AG04450 (cell line): ENCODE results near the gene MCRIP2. TPM values are rescaled to one million over a fixed set of nuclear protein-coding genes. Genes with fewer than 3 reads are reported as not detected.

ENCODE experiments used
- CTCF ChIA-PET: fragments of 300-600, 350-600 bp; formaldehyde crosslinking; extraction: SDS; loops from one replicate; lab custom pipeline; 2022; ENCODE audit warnings: antibody characterized with exemption, inconsistent platforms; lab: Charles Lee
- POLR2A ChIA-PET: fragments of 350-600 bp; formaldehyde crosslinking; extraction: SDS; loops from one replicate; lab custom pipeline; 2021; ENCODE audit warnings: antibody characterized with exemption, inconsistent platforms; lab: Yijun Ruan, JAX
- DNase-seq: peaks from one replicate; pipeline ENCODE4 v3.0.0-alpha.2; 2011; ENCODE audit warnings: low read depth, low spot score
- H3K27ac ChIP-seq: one replicate; pipeline ENCODE4 v1.5.1; 2012; ENCODE audit warnings: low read depth, low read length, control low read depth
- H3K27me3 ChIP-seq: one replicate; pipeline ENCODE4 v1.6.0; 2012; ENCODE audit warnings: low read length; ENCODE audit not compliant: control insufficient read depth, insufficient read depth
- H3K4me3 ChIP-seq: 2 replicates; pipeline ENCODE4 v1.5.1; 2011; ENCODE audit warnings: mild to moderate bottlenecking, low read depth, low read length, control low read depth
- H3K9me3 ChIP-seq: 2 replicates; pipeline ENCODE4 v1.5.1; 2012; ENCODE audit warnings: low read length; ENCODE audit not compliant: control insufficient read depth, insufficient read depth
- CTCF ChIP-seq: IDR thresholded peaks from 2 replicates; pipeline ENCODE4 v1.5.1; 2011; ENCODE audit warnings: low read depth, low read length, control low read depth, inconsistent platforms
- polyA plus RNA-seq: library from polyadenylated mRNA; depleted of rRNA; stranded (reverse); fragments of >200 nt; gene quantifications from 2 replicates; pipeline ENCODE4 v1.2.3, GENCODE V29; 2011

Gene MCRIP2
- polyA plus RNA-seq, 1 experiment, result 6.7 TPM

DNA sequence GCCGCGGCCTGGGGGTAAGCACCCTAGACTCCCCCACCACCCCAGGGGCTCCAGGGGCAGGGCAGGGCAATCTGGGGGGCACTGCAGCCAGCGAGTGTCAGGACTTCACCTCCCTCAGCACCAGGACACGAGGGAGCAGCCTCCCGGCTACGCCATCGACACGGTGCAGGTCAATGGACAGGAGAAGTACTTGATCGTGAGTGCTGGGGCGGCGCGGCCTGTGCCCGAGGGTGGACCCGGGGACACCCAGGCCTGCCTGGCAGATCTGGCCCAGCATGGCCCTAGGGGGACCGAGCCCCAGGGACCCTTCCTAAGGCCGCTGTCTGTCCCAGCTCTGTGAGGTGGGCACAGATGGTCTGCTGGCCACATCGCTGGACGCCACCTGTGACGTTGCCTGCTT is 30.7 kb downstream of the MCRIP2 start:
- DNase-seq, result no peak
- CTCF ChIA-PET, result no interaction called here
- H3K9me3 ChIP-seq, result no peaks in the 10 kb centered on the region; the same call in 1 of the 2 replicates
- no peaks in the 10 kb centered on the region for H3K27me3 ChIP-seq
- no peak overlapping the region for H3K4me3 ChIP-seq
- no peak overlapping the region for H3K27ac ChIP-seq
- POLR2A ChIA-PET, result no interaction called here
- TF ChIP-seq CTCF, result no peak

DNA sequence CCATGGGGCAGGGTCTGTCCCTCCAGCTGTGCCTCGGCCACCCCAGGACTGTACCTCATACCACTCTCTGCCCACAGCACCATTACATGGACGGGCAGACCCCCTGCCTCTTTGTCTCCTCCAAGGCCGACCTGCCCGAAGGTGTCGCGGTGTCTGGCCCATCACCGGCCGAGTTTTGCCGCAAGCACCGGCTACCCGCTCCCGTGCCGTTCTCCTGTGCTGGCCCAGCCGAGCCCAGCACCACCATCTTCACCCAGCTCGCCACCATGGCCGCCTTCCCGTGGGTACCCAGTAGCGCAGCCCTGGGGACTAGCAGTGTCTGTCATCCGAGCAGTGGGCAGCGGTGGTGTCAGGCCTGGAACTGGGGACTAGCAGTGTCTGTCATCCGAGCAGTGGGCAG is 31.2 kb downstream of the MCRIP2 start:
- Histone ChIP-seq H3K27me3 (no peaks in the 10 kb centered on the region), H3K4me3 (no peak overlapping the region), H3K9me3 (no peaks in the 10 kb centered on the region; the same call in 1 of the 2 replicates), H3K27ac (no peak overlapping the region)
- no peak for DNase-seq
- POLR2A ChIA-PET, result no interaction called here
- TF ChIP-seq CTCF, result no peak
- CTCF ChIA-PET, result no interaction called here

DNA sequence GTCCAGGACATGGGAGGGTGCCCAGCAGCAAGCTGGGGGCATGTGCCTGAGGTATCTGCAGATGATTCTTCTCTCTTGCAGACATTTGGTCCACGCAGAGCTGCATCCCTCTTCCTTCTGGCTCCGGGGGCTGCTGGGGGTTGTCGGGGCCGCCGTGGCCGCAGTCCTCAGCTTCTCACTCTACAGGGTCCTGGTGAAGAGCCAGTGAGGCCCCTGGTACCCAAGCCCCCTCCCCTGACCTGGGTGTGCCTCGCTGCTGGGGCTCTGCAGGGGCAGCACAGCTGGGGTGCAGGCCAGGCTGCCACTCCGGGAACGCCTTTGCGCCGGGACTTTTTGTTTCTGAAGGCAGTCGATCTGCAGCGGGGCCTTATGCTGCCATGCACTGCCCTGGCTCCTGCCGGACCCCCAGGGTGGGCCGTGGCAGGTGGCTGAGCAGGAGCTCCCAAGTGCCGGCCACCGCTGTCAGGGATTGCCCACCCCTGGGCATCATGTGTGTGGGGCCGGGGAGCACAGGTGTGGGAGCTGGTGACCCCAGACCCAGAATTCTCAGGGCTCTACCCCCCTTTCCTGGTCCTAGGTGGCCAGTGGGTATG is 31.9 kb downstream of the MCRIP2 start:
- no peak overlapping the region for H3K27ac ChIP-seq
- TF ChIP-seq CTCF, result no peak
- POLR2A ChIA-PET, result no interaction called here
- H3K9me3 ChIP-seq, result no peaks in the 10 kb centered on the region; the same call in 1 of the 2 replicates
- no peak for DNase-seq
- no peaks in the 10 kb centered on the region for H3K27me3 ChIP-seq
- no peak overlapping the region for H3K4me3 ChIP-seq
- CTCF ChIA-PET, result no interaction called here

DNA sequence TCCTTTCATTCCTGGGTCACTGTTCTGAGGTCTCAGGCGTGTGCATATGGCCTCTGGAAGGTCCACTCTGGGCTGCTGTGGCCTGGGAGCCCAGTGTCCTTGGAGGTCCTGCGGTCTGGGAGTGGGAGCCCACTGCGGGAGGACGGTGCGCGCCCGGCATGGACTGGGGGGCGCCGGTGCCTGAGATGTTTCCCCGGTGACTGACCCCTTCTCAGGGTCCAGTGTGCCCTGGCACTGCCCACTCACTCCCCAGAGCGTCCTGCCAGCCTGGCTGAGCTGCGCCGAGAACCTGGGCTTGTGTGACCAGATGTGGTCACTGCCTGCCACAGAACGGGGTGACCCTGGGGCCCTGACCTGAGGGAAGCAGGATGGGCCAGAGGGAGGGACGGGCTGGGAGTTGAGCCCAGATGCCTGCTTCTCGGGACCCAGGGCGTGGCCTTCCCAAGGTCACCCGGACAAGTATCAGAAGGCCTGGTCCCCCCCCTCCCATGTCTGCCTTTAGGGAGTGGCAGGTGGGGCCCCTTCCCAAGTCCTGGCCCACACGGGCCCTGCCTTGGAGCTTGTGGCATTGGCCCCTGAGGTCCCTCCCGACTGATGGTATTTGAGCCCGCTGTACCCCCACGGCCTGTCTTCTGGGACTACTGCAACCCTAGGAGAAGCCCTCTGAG is 32.7 kb downstream of the MCRIP2 start:
- DNase-seq, result no peak
- Histone ChIP-seq H3K9me3 (no peaks in the 10 kb centered on the region; the same call in 1 of the 2 replicates), H3K27ac (no peak overlapping the region), H3K4me3 (no peak overlapping the region), H3K27me3 (no peaks in the 10 kb centered on the region)
- ChIA-PET CTCF (no interaction called here), POLR2A (no interaction called here)
- TF ChIP-seq CTCF, result no peak
